ENCODE data around the gene TNRC6A. TPM values are rescaled to one million over a fixed set of nuclear protein-coding genes. Genes with fewer than 3 reads are reported as not detected.
"Not testable (repeated sequence)": the region's sequence is repeated elsewhere in the genome, so short reads cannot be mapped to it uniquely, and the experiment has no call there.

The TNRC6A gene
- total RNA-seq, 1 donor from 2014 or later = 35.6 TPM

DNA sequence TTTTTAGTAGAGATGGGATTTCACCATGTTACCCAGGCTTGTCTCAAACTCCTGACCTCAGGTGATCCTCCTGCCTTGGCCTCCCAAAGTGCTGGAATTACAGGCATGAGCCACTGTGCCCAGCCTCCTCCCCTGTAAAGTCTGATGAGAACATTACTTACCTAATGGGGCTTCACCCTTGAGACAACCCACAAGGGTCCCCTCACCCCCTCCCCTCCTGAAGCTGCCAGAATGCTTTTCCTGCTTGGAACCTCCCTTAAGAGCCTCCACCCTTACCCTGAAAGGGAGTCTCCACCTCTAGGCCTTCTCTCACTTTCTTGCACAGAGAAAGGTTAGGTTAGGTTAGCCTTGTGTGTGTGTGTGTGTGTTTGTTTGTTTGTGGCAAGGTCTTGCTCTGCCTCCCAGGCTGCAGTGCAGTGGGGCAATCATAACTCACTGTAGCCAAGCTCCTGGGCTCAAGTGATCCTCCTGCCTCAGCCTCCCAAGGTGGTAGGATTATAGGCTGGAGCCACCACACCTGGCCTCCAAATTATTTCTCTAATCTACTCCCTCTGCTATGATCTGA, 125.2 kb downstream of the TNRC6A start:
- DNase-seq (ENCODE audit: low spot score) = peak; percentile 6
- intact Hi-C loops (cut with DNase I) = no loop called here

DNA sequence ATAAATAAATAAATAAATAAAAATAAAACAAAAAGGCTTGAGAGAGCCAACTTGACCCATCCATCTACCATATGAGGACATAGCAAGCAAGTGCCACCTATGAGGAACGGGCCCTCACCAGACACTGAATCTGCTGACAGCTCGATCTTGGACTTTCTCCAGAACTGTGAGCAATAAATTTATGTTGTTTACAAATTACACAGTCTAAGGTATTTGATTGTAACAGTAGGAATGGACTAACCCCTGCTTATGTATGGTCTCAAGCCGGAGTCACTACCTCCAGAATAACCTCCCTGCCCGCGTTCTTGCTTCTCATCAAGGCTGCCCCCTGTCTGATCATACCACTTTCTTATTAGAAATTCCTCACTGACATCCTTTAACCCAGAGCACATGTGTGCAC, 126.2 kb downstream of the TNRC6A start:
- intact Hi-C loops (cut with DNase I) = no loop called here
- DNase-seq (ENCODE audit: low spot score) = no peak

GRCh38 chr16:24856871-24857270, 127.4 kb downstream of the TNRC6A start:
- DNase-seq (ENCODE audit: low spot score); intact Hi-C loops (cut with DNase I): not testable (repeated sequence)

DNA sequence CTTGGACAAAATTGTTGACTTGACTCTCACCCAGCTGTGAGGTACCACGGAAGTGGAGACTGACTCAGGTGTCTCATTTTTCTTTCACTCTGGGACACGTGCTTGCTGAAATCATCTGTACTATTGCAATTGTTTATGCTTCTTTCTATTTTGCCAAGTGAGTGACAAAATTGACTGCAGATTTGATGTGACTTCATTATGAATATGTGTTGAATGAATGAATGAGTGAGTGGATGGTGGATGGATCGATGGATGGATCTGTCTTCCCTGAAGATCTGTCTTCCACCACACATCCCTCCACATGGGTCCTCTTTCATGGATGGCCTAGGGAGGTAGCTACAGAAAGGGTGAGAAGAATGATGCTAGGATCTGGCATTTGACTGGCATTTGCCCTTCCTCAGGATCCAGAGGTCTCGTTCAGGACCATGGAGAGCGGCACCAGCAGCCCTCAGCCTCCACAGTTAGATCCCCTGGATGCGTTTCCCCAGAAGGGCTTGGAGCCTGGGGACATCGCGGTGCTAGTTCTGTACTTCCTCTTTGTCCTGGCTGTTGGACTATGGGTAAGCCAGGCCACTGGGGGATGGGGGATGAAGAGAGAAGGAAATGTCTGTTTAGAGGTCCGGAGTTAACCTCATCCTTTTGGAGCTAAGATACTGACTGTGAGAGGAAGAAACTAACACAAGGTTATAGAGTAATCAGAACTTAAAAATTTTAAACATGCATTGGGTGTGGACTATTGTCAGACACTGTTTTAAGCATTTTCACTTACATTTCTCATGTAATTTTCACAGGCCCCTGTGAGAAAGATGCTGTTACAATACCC, 129.0 kb downstream of the TNRC6A start:
- intact Hi-C loops (cut with DNase I) = no loop called here
- peak; percentile 66 for DNase-seq (ENCODE audit: low spot score)

GRCh38 chr16:24861461-24861860, 132.0 kb downstream of the TNRC6A start:
- intact Hi-C loops (cut with DNase I) = no loop called here
- DNase-seq (ENCODE audit: low spot score) = no peak

GRCh38 chr16:24863582-24864437, 134.4 kb downstream of the TNRC6A start:
- DNase-seq (ENCODE audit: low spot score) = no peak
- intact Hi-C loops (cut with DNase I) = no loop called here

DNA sequence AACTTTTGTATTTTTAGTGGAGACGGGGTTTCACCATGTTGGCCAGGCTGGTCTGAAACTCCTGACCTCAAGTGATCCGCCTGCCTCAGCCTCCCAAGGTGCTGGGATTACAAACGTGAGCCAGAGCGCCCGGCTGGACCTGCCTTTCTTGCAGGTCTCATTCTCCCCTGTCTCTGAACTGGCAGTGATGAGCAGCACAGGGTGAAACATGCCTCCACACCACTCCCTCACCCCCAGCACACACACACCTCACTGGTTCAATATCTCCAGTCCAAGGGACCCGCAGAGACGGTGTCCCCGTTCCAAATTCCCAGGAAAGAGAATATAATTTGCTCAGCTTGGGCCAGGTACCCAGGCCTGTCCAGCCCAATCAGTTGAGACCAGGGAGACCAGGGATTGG, 139.6 kb downstream of the TNRC6A start:
- DNase-seq (ENCODE audit: low spot score) = no peak
- intact Hi-C loops (cut with DNase I) = no loop called here

DNA sequence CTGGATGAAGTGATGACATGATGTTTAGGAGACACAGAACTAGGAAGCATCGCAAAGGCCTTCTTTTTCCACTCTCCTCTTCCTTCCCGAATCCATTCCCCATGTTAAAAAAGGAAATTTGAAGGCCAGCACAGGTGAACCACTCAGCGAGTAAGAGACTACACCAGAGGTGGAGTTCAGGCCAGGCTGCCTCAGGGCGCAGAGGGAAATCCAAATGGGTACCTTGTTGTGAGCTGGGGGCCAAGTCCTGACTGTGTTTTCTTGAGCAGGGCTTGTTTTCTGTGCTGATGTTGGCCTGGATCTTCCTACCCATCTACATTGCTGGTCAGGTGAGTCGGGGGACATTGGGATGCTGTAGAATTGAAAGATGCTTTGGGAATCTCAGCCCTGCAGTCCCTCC, 142.4 kb downstream of the TNRC6A start:
- intact Hi-C loops (cut with DNase I) = no loop called here

DNA sequence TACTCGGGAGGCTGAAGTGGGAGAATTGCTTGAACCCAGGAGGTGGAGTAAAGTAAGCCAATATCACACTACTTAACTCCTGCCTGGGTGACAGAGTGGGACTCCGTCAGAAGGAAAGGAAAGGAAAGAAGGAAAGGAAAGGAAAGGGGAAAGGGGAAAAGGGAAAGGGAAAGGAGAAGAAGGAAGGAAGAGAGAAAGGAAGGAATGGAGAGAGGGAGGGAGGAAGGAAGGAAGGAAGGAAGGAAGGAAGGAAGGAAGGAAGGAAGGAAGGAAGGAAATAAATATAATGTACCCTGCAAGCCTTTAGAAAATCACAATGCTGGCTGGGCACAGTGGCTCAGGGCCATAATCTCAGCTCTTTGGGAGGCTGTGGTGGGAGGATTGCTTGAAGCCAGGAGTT, 143.6 kb downstream of the TNRC6A start:
- intact Hi-C loops (cut with DNase I) = no loop called here
- DNase-seq (ENCODE audit: low spot score) = no peak

More for the DNA sequence above, 142.4 kb downstream of the TNRC6A start:
- peak; percentile 36 for DNase-seq (ENCODE audit: low spot score)

DNA sequence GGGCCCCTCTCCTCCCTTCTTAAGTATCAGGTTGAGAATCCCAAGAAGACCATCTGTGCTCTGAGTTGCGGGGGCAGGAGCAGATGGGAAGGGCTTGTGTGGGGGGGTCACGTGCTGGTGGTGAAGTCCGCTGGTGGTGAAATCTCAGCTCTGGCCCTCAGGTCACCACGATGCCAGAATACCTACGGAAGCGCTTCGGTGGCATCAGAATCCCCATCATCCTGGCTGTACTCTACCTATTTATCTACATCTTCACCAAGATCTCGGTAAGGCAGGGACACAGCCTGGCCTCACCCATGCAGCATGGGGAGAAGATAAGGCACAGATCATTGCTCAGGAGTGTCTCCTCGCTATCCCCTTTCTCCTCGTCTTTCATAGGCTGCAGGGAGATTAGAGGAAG, 146.0 kb downstream of the TNRC6A start:
- DNase-seq (ENCODE audit: low spot score) = no peak
- intact Hi-C loops (cut with DNase I) = no loop called here

Other genes with a start within 250 kb of the TNRC6A start
- 34.7 TPM for gene RBBP6, start 190.1 kb upstream of the TNRC6A start, total RNA-seq
- gene SLC5A11, start 116.3 kb downstream of the TNRC6A start, total RNA-seq = not detected

All from cardiac septum (tissue), 1 donor.